ENCODE data around the gene LAMC1.
"Not testable (repeated sequence)": the region's sequence is repeated elsewhere in the genome, so short reads cannot be mapped to it uniquely, and the experiment has no call there.

LAMC1 gene

DNA sequence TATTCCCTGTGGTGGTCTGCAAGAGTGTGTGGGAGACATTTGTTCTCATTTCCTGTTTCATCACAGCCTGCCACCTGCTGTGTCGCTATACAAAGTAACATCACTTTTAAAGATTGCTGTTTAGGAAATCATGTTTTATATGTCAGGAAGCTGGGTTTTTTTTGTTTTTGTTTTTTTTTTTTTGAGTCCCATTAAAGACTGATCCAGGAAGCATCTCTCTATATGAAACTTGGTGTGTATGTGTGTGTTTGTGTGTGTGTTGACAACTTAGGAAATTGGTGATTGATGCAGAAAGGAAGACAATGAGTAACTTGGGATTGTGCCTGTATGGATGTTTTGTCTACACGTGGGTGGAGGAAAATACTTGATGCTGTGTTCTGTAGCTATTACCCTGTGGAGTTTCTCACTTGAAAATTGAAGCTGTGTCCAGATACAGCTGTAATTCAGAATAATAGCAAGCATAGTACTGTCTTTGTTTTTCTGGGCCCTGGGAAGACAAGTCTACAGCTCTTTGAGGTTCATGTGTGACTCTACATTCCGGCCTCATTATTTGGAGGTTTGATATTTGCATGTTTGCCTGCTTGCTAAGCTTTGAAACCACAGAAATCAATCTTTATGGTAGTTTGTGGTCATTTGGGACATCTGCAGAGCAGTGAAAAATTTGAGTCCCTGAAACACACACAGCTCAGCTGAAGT lies 47.9 kb downstream of the LAMC1 start:
- H3K27me3 Mint-ChIP-seq, result no peaks in the 10 kb centered on the region
- H3K27ac Mint-ChIP-seq, result no peak overlapping the region
- intact Hi-C loops (cut with micrococcal nuclease), result no loop called here
- H3K9me3 Mint-ChIP-seq, result no peaks in the 10 kb centered on the region
- no peaks in the 10 kb centered on the region for H3K36me3 Mint-ChIP-seq (ENCODE audit: low read depth)
- peaks cover 14% of the 10 kb centered on the region for H3K4me1 Mint-ChIP-seq (ENCODE audit: low read depth)
- no peak overlapping the region for H3K4me3 Mint-ChIP-seq

DNA sequence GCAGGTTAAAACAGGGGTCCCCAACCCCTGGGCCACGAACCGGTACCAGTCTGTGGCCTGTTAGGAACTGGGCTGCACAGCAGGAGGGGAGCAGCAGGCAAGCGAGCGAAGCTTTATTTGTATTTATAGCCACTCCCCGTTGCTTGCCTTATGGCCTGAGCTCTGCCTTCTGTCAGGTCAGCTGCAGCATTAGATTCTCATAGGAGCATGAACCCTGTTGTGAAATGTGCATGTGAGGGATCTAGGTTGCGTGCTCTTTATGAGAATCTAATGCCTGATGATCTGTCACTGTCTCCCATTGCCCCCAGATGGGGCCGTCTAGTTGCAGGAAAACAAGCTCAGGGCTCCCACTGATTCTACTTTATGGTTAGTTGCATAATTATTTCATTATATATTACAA lies 49.4 kb downstream of the LAMC1 start:
- intact Hi-C loops (cut with micrococcal nuclease); H3K27me3 Mint-ChIP-seq; H3K27ac Mint-ChIP-seq; H3K9me3 Mint-ChIP-seq; H3K4me3 Mint-ChIP-seq; H3K36me3 Mint-ChIP-seq (ENCODE audit: low read depth): not testable (repeated sequence)
- peaks cover 14% of the 10 kb centered on the region for H3K4me1 Mint-ChIP-seq (ENCODE audit: low read depth)

DNA sequence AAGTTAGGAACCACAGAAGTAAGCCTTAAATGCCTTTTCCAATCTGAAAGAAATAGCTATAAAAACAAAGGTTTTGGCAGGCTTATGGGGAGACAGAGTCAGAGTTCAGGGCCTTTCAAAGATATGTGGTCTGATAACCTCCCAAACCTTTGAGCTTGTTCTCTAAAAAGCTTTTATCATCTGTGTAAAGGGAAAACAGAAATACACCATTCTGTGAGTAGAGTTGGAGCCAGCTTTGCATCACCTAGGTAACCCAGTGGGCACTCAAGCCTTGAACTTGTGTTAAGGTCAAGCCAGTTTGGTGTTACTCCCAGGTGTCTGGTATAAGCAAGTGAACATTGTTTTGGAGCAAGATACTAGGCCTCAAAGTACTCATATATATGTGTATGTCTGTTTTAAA lies 50.1 kb downstream of the LAMC1 start:
- intact Hi-C loops (cut with micrococcal nuclease), result no loop called here
- Mint-ChIP-seq H3K27me3 (no peaks in the 10 kb centered on the region), H3K27ac (no peak overlapping the region), H3K36me3 (ENCODE audit: low read depth) (no peaks in the 10 kb centered on the region), H3K9me3 (no peaks in the 10 kb centered on the region), H3K4me3 (no peak overlapping the region), H3K4me1 (ENCODE audit: low read depth) (peaks cover 14% of the 10 kb centered on the region)

DNA sequence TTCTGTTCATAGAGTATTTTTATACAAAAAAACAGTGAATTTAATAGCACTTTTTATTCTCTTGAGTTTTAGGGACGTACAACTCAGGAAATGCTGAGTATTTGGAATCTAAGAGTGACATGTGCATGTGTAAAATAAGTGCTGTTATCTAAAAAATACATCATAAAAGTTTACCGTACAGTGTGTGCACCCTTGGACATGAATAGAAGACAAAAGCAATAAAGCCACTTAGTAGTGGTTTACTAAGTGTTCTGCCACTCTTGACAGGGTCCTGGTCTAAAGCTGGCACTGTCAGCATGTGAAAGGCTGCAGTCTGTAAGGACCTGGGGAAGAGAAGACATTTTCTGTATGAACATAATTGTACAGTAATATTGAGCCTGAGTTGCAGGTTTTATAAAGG lies 51.0 kb downstream of the LAMC1 start:
- intact Hi-C loops (cut with micrococcal nuclease), result no loop called here
- Mint-ChIP-seq H3K4me1 (ENCODE audit: low read depth) (peaks cover 14% of the 10 kb centered on the region), H3K27ac (no peak overlapping the region), H3K4me3 (no peak overlapping the region), H3K27me3 (no peaks in the 10 kb centered on the region), H3K36me3 (ENCODE audit: low read depth) (no peaks in the 10 kb centered on the region), H3K9me3 (no peaks in the 10 kb centered on the region)

DNA sequence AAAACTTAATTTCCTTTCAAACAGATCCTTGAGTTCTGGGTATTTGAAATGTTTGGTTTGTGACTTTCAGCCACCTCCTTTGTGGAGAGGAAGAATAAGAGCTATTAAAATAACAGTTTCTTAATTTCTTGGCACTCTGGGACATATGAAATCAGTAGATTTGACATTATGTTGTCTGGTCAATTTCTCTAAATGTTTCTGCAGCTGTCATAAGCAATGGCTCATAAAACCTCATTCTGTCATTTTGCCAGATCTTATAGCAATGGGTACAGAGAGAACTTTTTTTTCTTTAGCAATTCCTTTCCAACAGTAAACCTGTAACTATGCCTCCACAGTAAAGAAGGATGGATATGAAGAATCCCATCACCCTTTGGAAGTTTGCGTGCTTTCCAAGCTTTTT lies 52.6 kb downstream of the LAMC1 start:
- Mint-ChIP-seq H3K4me1 (ENCODE audit: low read depth) (peaks cover 8% of the 10 kb centered on the region), H3K4me3 (no peak overlapping the region), H3K36me3 (ENCODE audit: low read depth) (no peaks in the 10 kb centered on the region), H3K27ac (no peak overlapping the region), H3K9me3 (no peaks in the 10 kb centered on the region), H3K27me3 (no peaks in the 10 kb centered on the region)
- intact Hi-C loops (cut with micrococcal nuclease), result no loop called here

DNA sequence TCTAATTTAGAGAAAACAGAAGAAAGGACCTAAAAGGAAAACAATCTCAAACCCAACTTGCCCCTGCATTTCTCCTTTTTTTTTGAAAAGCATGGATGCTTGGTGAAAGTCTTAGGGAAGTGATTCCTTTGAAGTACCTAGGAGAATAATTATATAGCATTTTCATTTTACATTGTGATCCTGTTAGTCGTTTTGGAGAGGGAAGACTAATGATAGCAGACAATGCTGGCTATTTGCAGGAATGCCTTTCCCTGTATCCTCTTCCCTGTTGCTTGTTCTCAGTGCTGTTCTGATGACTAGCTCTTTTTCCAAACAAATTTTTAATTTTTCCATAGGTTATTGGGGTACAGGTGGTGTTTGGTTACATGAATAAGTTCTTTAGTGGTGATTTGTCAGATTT lies 53.9 kb downstream of the LAMC1 start:
- H3K9me3 Mint-ChIP-seq, result no peaks in the 10 kb centered on the region
- no peaks in the 10 kb centered on the region for H3K36me3 Mint-ChIP-seq (ENCODE audit: low read depth)
- H3K4me3 Mint-ChIP-seq, result no peak overlapping the region
- intact Hi-C loops (cut with micrococcal nuclease), result no loop called here
- H3K4me1 Mint-ChIP-seq (ENCODE audit: low read depth), result no peaks in the 10 kb centered on the region
- H3K27me3 Mint-ChIP-seq, result no peaks in the 10 kb centered on the region
- H3K27ac Mint-ChIP-seq, result no peak overlapping the region

DNA sequence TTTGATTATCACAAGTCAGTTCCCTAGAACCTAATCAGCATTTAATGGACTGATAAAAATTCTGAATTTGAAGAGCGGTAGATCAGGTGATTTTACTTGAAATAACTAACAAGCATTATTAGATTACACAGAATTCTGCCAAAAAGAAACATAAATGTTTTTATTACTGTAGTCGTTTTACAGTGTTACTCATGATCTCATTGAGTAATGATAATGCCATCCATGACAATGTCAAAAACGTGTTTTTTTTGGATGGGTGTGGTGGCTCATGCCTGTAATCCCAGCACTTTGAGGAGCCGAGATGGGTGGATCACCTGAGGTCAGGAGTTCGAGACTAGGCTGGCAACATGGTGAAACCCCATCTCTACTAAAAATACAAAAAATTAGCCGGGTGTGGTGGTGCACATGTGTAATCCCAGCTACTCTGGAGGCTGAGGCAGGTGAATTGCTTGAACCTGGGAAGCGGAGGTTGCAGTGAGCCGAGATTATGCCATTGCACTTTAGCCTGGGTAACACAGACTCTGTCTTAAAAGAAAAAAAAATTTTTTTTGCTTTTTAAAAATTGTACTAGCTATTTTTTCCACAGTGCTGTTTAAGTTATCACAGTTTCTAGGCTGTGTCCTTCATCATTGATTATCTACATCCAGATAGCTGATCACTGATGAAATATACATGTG lies 56.6 kb downstream of the LAMC1 start:
- Mint-ChIP-seq H3K27ac (no peak overlapping the region), H3K4me3 (no peak overlapping the region), H3K36me3 (ENCODE audit: low read depth) (no peaks in the 10 kb centered on the region), H3K27me3 (no peaks in the 10 kb centered on the region), H3K9me3 (no peaks in the 10 kb centered on the region), H3K4me1 (ENCODE audit: low read depth) (no peaks in the 10 kb centered on the region)
- intact Hi-C loops (cut with micrococcal nuclease), result no loop called here

DNA sequence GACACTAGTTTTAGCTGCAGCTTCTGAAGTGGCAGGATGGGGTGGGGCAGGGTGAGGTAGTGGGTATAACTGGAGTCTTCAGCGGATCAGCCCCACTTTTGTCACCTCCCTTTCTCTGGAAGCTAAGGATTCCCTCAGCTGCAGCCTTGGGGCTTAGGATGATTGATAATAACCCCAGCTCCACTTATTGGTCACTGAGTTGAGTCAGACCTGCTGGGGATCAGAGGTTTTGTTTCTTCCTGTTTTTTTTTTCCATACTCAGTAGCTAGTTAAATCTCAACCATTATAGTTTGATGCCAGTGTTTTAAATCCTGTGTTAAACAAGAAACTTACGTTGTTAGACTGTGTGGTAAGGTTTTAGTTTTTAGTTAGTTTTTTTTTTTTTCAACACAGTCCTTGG lies 57.2 kb downstream of the LAMC1 start:
- Mint-ChIP-seq H3K36me3 (ENCODE audit: low read depth) (no peaks in the 10 kb centered on the region), H3K9me3 (no peaks in the 10 kb centered on the region), H3K27me3 (no peaks in the 10 kb centered on the region), H3K4me1 (ENCODE audit: low read depth) (no peaks in the 10 kb centered on the region), H3K27ac (no peak overlapping the region), H3K4me3 (no peak overlapping the region)
- intact Hi-C loops (cut with micrococcal nuclease), result no loop called here

DNA sequence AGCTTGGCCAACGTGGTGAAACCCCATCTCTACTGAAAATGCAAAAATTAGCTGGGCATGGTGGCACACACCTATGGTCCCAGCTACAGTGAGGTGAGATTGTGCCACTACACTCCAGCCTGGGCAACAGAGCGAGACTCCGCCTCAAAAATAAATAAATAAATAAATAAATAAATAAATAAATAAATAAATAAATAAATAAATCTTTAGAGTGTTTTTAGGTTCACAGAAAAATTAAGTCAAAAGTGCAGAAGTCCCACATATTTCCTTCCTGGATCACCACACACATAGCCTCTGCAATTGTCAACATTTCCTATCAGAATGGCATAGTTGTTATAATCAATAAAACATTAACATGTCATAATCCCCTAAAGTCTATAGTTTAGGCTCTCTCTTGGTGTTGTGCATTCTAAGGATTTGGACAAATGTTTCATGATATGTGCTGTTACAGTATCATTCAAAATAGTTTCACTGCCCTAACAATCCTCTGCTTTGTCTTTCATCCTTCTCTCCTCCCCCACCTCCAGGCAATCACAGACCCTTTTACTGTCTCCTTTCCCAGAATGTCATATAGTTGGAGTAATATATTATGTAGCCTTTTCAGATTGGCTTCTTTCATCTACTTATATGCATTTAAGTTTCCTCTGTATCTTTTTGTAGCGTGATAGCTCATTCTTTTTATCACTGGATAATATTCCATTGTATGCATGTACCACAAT lies 58.3 kb downstream of the LAMC1 start:
- intact Hi-C loops (cut with micrococcal nuclease), result no loop called here
- no peak overlapping the region for H3K27ac Mint-ChIP-seq
- no peak overlapping the region for H3K4me3 Mint-ChIP-seq
- no peaks in the 10 kb centered on the region for H3K9me3 Mint-ChIP-seq
- no peaks in the 10 kb centered on the region for H3K27me3 Mint-ChIP-seq
- no peaks in the 10 kb centered on the region for H3K4me1 Mint-ChIP-seq (ENCODE audit: low read depth)
- H3K36me3 Mint-ChIP-seq (ENCODE audit: low read depth), result no peaks in the 10 kb centered on the region

DNA sequence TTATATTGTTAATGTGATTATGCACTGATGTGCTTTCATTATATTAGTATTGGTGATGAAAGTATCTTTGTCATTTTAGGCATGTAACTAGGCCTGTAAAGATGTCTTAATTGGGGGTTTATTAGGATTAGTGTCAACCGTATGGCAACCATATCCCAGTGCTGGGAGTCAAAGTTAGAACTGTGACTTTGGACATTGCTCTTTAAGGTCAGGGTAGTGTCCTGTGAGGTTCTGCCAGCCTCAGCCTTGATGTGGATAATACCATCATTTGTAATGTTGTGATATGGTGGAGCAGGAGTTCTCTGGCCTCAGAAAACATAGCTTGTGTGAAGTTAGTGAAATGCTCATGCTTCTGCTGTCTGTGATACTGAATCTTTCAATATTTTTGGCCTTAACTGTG lies 59.4 kb downstream of the LAMC1 start:
- intact Hi-C loops (cut with micrococcal nuclease), result no loop called here

DNA sequence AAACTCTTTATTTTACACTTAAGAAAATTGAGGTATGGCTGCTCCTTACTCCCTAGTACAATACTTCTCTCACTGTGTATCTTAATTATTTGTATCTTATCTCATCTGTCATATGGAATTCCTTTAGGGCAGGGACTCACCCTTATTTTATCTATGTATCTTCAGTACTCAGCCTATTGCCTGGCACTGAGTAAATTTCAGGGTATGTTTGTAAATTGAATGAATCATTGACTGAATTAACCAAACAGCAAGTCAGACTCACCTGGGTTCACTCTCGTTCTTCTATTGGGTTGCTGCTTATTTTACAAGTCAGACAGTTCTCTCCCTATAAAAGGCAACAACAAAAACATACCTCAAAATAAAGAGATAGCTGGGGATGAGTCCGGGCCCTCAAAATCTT lies 63.8 kb downstream of the LAMC1 start:
- Mint-ChIP-seq H3K36me3 (ENCODE audit: low read depth) (no peaks in the 10 kb centered on the region), H3K27ac (no peak overlapping the region), H3K4me3 (no peak overlapping the region), H3K9me3 (no peaks in the 10 kb centered on the region), H3K4me1 (ENCODE audit: low read depth) (no peaks in the 10 kb centered on the region), H3K27me3 (no peaks in the 10 kb centered on the region)
- intact Hi-C loops (cut with micrococcal nuclease), result no loop called here

More for the DNA sequence above, 59.4 kb downstream of the LAMC1 start:
- H3K4me3 Mint-ChIP-seq, result no peak overlapping the region
- H3K27ac Mint-ChIP-seq, result no peak overlapping the region
- H3K9me3 Mint-ChIP-seq, result no peaks in the 10 kb centered on the region
- no peaks in the 10 kb centered on the region for H3K4me1 Mint-ChIP-seq (ENCODE audit: low read depth)
- H3K27me3 Mint-ChIP-seq, result no peaks in the 10 kb centered on the region
- no peaks in the 10 kb centered on the region for H3K36me3 Mint-ChIP-seq (ENCODE audit: low read depth)

DNA sequence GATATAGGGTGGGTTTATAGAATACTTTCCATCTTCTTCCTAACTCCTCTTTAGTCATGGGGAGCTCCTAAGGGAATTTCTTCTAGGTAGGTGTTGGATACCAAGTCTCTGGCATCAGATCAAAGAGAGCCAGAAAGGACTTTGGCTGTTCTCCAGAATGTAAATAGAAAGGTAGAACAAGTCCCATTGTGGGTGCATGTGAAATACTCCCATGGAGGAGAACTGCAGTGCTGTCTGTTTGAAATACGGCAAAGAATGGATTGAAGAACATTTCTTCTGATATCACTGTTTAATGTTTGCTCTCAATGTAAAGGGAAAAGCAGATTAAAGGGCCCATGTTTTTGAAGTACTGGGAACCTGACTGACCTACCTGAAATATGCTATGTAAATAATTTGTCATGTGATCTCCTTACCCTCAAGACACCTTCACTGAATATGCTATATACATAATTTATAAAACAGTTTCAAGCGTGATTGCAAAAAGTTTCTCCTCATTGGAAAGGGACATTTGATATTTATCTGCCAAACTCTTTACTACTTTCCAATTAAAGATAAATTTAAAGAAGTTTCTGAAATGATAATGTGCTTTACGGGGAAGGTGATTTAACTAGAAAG lies 65.9 kb downstream of the LAMC1 start:
- Mint-ChIP-seq H3K9me3 (no peaks in the 10 kb centered on the region), H3K27me3 (no peaks in the 10 kb centered on the region), H3K4me3 (no peak overlapping the region), H3K36me3 (ENCODE audit: low read depth) (no peaks in the 10 kb centered on the region), H3K4me1 (ENCODE audit: low read depth) (no peaks in the 10 kb centered on the region), H3K27ac (no peak overlapping the region)
- intact Hi-C loops (cut with micrococcal nuclease), result no loop called here

DNA sequence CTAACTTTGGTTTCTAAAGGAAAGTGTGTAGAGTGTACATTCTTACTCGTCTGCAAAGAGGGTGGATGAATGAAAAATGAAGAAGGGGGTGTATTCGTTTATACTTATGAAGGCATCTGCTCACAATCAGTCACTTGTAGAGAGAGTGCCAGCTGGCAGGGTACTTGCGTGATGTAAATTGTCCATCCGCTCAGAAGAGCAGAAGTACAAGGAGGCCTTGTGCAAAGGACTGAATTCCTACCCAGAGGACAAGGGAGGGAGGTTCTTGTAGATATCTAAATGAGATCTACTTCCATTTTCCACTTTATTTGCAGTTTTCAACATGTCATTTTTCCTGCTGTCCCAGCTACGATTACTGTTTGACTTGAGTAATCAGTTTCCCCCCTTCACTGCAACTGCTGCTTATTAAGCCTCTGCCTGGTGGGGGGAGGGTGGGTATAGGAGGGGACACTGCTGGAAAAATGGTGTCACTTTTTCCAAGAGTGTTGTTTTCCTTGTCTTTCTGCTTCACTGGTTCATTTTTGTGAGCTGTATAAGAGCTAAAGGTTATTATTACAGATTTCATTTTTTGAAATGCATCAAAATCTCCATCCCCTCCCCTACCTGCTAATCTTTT lies 67.3 kb downstream of the LAMC1 start:
- intact Hi-C loops (cut with micrococcal nuclease), result no loop called here
- Mint-ChIP-seq H3K27me3 (no peaks in the 10 kb centered on the region), H3K36me3 (ENCODE audit: low read depth) (no peaks in the 10 kb centered on the region), H3K9me3 (no peaks in the 10 kb centered on the region), H3K27ac (no peak overlapping the region), H3K4me3 (no peak overlapping the region), H3K4me1 (ENCODE audit: low read depth) (no peaks in the 10 kb centered on the region)

DNA sequence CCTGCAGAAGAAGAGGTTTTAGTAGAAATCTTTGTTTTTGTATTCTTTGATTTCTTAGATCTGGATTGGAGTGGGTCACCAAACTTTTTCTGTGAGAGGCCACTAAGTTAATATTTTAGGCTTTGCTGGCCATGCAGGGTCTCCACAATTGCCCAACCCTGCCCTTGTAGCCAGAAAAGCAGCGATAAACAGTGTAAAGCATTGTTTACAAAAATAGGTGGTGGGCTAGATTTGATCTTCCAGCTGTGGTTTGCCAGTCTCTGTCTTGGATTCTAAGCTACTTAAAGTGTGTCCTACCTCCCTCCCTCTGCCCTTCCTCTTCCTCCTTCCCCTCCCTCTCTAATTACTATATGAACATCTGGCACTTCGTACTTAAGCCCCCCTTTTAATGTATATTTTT lies 68.0 kb downstream of the LAMC1 start:
- H3K9me3 Mint-ChIP-seq, result no peaks in the 10 kb centered on the region
- intact Hi-C loops (cut with micrococcal nuclease), result no loop called here

More for the DNA sequence above, 68.0 kb downstream of the LAMC1 start:
- Mint-ChIP-seq H3K4me1 (ENCODE audit: low read depth) (no peaks in the 10 kb centered on the region), H3K27me3 (no peaks in the 10 kb centered on the region), H3K36me3 (ENCODE audit: low read depth) (no peaks in the 10 kb centered on the region), H3K4me3 (no peak overlapping the region), H3K27ac (no peak overlapping the region)
